IPS-NIHi11 (cell line): ENCODE data around the gene CLDN19.
"Not testable (repeated sequence)": the region's sequence is repeated elsewhere in the genome, so short reads cannot be mapped to it uniquely, and the experiment has no call there.

Experiments used
- DNase-seq: peaks from one replicate; pipeline ENCODE4 v3.0.0; 2012; ENCODE audit warnings: mixed read lengths, low spot score

Gene CLDN19

DNA sequence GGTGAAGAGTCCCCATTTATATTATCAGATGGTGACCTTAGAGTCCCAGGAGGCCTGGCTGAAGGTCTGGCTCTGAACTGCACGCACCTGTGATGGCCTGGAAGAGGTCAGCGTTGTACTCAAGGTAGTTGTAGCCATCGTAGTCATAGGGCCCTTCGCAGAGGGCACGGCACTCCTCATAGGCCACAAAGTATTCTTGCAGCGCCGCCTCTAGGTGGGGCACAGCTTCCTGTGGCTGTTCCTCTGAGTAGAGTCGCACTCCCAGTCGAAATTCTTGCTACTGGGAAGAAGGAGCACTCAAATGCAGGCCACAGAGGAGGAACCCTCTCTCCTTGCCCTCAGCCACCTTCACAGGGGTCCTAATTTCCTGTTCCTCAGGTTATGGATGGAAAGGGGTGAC, 19.1 kb upstream of the CLDN19 start:
- DNase-seq = peak; percentile 34

GRCh38 chr1:42758641-42759040, 18.6 kb upstream of the CLDN19 start:
- DNase-seq = no peak

GRCh38 chr1:42757892-42758275, 17.8 kb upstream of the CLDN19 start:
- DNase-seq = no peak

DNA sequence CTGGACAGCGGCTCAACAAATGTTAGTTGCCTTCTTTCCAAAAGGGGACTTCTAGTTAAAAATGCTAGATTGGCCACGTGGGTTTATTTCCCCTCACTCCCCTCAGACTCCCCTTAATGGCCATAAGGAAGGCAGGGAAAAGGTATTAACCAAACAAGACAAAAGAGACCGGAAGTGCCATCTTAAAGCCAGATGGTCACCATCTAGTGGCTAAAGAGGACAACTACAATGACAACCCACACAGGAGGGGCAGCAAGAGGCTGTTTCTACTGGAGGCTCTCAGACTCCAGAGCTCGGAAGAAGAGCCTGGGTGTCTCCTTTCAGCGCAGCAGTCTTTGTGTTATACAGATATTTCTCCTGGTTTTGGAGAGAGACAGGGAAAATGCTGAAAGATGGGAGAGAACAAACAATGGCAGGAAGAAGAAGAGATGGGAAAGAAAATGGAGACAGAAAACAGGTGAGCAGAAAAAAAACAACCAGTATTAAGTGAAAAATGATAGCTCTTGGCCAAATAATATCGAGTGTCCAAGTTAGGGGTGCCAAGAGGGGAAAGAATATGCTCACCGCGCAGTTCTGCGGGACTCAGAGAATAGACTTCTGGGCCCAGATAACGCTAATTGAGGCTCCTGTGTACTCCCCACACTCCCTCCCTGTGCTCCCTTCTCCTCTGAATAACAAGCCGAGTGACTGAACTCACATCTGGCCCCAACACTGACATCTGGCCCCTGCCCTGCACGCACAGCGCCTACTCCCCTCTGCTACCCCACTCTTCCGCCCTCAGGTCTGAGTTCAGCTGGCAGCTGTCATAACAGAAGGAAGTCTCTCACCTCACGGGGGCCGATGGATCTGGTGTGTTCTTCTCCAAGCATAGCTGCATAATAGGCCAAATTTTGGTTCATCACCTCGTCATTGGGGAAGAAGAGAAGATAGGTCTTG, 17.2 kb upstream of the CLDN19 start:
- peak; percentile 77 for DNase-seq

DNA sequence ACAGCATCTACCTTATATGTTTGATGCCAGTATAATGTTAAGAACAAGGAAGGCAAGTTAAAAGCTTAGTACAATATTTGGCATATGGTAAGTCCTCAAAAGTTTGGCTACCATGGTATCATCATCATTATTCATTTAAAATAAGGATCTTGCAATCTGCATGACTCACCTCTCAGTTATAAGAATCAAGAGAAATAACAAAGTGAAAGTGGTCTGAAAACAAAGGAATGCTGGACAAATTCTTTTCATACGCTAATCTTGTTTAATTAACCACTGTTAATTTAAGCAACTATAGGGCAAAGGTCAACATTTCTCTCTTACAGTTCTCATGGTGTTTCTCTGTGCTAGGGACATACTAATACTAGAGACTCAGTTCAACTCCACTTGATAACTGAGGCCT, 13.0 kb upstream of the CLDN19 start:
- no peak for DNase-seq

DNA sequence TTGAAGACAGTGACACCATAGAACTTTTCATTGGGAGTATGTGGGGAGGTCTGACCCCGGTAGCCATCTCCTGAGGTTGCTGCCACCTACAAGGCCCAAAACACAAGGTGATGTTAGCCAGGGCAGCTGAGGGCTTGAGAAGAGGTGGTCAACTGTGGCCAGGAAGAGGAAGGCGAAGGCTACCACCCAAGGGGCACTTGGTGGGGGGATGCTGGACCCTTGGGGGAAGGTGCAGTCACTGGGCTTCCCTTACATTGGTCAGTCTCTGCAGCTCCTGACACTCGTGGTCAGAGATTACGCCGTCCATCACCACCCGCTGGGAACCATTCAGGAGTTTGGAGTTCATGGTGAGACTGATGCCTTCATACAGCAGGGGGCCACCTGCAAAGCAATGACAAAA, 12.2 kb upstream of the CLDN19 start:
- DNase-seq = no peak

- not testable (repeated sequence) for DNase-seq
These were observed 11.6 kb upstream of the CLDN19 start for GRCh38 chr1:42751511-42752070.

- no peak for DNase-seq
These were observed 10.0 kb upstream of the CLDN19 start for GRCh38 chr1:42750041-42750440.

GRCh38 chr1:42748461-42749410, 8.7 kb upstream of the CLDN19 start:
- DNase-seq = no peak

DNA sequence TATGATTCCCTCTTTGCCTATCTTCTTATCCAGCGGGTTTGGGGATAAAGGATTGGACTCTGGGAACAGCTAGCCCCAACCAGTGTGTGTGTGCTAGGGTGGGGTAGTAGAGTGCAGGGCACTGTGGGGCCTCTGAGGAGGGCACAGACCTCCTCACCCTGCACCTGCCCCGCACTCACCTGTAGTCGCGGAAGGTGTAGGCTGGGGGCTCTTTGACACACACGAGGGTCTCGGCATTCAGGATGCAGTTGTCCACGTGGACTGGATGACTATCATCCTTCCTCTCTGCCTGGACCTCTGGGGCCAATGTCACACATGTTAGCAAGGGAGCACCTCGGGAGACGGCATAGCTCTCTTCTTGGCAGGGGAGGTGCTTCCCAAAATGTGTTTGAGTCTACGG, 8.0 kb upstream of the CLDN19 start:
- no peak for DNase-seq

GRCh38 chr1:42747125-42747524, 7.1 kb upstream of the CLDN19 start:
- peak; percentile 73 for DNase-seq

DNA sequence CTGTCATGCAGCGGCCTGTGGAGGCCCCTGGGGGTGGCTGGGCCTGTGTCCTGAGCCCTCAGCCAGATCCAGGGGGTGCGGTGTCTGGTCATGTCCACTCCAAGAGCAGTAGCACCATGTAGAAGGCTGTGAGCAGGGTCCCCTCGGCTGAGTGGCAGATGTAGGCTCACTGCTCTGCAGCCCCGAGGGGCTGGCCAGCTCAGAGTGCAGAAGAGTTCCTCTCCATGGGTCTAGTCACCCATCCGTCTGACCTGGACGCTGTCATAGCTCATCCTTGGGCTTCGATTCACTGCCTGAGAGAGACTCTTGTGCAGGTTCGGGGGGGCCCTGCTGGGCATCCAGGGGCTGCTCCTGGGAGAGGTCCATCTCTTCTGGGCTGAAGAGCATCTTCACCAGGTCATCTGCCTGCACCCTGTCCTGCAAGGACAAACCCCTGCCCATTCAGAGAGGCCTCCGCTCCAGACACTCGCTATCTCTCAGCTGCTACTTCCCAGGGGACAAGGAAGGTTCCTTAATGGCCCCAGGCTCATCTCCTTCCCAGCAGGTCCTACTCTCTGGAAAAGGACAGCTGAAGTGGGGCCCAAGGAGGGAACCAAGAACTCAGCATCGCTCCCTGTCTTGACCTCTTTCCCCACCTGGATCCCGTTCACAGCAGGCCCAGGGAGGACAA, 6.5 kb upstream of the CLDN19 start:
- no peak for DNase-seq

DNA sequence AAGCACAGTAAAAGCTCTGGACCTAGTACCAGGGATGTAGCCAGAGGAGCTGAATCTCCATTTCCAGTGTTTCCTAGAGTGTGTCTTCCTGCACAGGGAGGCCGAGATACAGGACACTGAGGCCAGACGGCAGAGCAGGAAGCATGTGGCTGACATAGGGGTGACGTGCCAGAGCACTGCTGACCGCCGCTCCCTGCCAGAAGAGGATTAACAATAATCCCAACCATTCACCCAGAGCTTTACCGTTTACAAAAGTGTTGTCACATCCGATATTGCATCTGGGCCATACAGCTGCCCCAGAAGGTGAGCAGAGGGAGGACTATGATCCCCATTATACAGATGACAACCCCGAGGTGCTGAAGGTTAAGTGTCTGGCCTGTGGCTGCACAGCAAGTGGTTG, 5.8 kb upstream of the CLDN19 start:
- no peak for DNase-seq

DNA sequence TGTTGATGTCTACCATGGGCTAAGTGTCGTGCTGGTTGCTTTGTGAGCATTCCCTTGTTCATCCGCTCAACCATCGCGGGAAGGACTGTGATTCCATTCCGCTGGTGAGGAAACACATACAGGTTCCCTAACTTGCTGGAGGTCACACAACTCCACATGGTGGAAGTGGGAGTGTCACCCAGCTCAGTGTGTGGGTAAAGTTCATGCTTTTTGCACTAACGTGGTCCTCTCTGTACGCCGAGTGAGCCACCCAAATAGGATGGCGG, 4.0 kb upstream of the CLDN19 start:
- no peak for DNase-seq

GRCh38 chr1:42743317-42744147, 3.5 kb upstream of the CLDN19 start:
- no peak for DNase-seq

GRCh38 chr1:42742617-42743316, 2.7 kb upstream of the CLDN19 start:
- no peak for DNase-seq

- DNase-seq = no peak
These were observed 2.1 kb upstream of the CLDN19 start for GRCh38 chr1:42742141-42742540.

DNA sequence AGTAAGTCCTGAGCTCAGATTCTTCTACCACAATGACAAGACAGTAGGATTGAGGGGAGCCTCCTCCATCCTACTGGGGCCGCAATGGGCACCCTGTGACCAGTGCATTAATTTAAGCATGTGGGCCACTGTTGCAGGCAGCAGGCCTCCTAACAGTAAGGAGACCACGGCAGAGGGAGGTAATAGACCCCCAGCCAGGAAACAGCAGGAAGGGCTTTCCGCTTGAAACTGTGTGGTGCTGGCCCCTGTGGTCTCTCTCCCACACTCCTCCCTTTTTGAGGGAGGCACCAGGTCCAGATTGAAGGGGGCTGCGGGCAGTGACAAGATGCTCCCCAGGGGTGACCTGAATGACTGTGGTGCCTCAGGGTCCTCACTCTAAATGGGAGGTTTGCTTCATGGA, 1.7 kb upstream of the CLDN19 start:
- no peak for DNase-seq

- peak; percentile 46 for DNase-seq
These were observed 980 bp upstream of the CLDN19 start for GRCh38 chr1:42740851-42741580.

- no peak for DNase-seq
These were observed 1.3 kb downstream of the CLDN19 start for GRCh38 chr1:42738678-42739226.
